DMS79 (cell line): Measurements from ENCODE around the gene UBA52.
"Not testable (repeated sequence)": the region's sequence is repeated elsewhere in the genome, so short reads cannot be mapped to it uniquely, and the experiment has no call there.

Source experiments
- DNase-seq: peaks from one replicate; lab custom pipeline; 2025; lab: John Stamatoyannopoulos, UW

Gene UBA52

DNA sequence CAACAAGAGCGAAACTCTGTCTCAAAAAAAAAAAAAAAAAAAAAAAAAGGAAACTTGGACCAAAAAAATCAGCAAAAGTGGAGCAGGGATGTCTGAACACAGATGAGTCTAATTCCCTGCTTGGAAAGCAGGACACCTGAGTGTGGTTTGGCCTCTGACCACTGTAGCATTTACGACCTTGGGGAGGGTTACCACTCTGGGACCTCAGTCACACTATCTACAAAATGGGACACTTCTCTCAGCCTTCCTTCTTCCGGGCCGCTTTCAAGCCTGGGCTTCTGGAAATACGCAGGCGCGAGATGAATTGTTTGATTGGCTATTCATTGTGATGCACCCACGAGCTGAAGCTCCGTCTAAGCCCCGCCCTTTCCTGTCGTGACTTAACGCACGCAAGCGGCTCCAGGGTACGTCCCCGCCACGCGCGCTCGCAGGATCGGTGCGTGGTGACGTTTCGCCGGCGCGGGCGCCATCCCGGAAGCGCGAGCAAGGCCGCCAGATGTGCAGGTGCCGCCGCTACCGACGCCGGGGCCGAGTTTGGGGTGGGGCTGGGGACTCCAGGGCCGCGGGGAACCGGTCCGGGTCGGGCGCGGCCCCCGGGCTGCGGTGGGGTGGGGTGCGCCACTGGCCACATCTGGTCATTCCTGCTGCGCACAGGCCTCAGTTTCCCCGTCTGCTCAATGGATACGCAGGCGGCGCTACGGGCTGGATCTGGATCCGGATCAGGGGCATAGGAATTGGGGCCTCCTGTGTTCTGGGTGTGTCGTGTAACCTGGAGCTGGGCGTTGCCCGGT, 14.1 kb upstream of the UBA52 start, which contains the start of gene KXD1:
Gene KXD1, plus strand, starts transcription at position 460 of the 791 bp plus-strand sequence. CDS start 4,187 bp downstream, outside the sequence.
- DNase-seq = peak; percentile 94

DNA sequence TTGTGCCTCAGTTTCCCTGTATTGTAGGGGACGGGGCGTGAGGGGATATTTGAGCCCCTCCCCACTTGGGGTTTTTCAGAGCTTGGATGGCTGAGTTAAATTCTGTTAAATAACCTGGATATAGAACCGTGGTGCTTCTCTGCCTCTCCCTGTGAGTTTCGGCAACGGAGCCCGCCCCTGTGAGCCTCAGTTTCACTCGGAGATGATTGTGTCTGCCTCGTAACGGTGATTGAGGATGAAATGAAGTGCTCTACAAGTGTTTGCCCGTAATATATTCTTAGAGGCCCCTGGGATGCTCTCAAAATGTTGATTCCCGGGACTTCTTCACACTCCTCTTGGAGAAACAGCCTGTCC, 13.5 kb upstream of the UBA52 start:
- no peak for DNase-seq

DNA sequence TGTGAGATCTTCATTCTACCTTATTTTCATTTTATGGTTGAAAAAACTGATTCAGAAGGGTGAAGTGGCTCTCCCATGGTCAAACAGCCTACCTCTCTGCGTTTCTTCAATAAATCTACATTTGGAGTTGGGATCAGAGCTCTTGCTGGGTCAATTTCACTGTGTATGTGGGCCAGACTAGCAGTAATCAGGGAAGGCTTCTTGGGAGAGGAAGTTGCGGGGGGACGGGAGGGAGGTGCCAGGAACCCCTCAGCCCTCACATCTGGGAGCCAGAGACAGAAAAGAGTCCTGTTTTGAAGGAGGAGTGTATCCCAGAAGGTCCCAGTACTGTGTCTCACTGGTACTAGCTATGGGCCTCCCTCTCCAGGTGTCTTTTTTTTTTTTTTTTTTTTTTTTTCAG, 13.1 kb upstream of the UBA52 start:
- DNase-seq = no peak

DNA sequence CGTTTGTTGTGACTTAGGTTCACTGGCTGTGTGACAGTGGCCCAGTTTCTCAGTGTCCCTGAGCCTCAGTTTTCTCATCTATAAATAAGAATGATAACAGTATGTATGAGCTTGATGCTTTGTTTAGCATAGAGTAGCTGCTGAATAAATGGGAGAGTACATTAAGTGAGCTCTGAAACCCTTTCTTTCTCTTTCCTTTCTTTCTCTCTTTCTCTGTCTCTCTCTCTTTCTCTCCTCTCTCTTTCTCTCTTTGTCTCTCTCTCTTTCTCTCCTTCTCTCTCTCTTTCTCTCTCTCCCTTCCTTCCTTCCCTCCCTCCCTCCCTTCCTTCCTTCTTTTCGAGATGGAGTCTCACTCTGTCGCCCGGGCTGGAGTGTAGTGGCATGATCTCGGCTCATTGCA, 12.0 kb upstream of the UBA52 start:
- DNase-seq = no peak

DNA sequence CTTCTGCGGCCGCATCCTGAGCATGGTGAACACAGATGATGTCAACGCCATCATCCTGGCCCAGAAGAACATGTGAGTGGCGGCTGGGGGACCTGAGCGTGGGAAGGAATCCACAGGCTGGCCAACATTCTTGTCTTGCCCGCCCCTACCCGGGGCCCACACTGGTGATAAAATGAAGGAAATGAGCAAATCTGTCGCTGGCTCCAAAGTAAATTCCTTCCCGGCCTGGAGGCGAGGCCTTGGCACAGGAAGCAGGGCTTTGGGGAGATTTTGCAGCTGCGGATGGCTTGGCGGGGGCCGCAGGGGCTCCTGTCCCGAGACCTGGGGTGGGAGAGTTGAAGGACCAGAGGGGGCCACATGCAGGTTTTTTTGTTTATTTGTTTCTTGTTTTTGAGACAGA, 9.6 kb upstream of the UBA52 start:
- DNase-seq = no peak

DNA sequence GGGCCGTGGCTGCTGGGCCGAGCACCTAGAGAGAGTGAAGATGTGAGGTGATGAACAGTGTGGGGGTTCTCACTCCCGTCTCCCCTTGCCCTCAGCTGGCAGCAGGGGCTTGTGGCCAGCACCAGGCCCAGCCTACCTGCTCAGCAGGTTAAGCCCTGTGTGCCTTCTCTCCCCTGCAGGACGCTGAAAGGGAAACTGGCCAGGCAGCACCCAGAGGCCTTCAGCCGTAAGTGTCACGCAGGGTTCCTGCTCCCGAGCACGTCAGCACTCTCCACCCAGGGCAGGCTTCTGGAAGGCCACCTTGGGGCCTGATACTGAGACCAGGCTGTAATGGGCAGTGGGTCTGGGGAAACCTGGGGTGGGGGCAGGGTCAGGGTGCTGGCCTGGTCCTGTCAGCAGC, 4.7 kb upstream of the UBA52 start:
- no peak for DNase-seq

DNA sequence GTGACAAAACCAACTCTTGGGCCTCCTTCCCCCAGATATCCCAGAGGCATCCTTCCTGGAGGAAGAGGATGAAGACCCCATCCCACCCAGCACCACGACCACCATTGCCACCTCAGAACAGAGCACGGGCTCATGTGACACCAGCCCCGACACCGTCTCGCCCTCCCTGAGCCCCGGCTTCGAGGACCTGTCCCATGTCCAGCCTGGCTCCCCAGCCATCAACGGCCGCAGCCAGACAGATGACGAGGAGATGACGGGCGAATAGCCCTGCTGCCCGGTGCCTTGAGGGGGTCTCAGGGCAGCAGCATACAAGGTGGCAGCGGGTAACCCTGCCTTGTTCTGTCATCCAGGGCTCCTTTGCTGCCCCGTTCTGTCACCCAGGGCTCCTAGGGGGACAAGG, 3.3 kb upstream of the UBA52 start:
- no peak for DNase-seq

DNA sequence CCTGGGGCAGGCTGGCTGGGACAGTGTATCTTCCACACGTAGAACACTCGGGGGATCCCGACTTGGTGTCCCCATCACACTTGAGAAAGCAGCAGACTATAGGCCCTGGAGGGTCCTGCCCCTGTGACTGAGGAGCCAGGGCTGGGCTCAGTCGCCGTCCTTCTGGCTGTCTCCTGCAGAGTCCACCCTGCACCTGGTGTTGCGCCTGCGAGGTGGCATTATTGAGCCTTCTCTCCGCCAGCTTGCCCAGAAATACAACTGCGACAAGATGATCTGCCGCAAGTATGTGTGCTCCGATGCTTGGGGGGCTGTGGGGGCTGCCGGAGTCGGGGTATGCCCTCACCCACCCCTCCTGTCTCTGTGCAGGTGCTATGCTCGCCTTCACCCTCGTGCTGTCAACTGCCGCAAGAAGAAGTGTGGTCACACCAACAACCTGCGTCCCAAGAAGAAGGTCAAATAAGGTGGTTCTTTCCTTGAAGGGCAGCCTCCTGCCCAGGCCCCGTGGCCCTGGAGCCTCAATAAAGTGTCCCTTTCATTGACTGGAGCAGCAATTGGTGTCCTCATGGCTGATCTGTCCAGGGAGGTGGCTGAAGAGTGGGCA, 3.1 kb downstream of the UBA52 start:
- DNase-seq = no peak

DNA sequence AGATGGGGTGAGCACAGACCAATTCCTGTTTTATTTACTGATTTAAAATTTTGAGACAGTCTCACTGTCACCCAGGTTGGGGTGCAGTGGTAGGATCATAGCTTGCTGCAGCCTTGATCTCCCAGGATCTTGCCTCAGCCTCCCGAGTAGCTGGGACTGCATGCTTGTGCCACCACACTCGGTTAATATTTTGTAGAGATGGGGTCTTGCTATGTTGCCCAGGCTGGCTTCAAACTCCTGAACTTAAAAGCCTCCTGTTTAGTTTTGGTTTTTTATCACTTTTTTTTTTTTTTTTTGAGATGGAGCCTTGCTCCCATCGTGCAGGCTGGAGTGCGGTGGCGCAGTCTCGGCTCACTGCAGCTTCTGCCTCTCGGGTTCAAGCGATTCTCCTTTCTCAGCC, 4.7 kb downstream of the UBA52 start:
- no peak for DNase-seq

DNA sequence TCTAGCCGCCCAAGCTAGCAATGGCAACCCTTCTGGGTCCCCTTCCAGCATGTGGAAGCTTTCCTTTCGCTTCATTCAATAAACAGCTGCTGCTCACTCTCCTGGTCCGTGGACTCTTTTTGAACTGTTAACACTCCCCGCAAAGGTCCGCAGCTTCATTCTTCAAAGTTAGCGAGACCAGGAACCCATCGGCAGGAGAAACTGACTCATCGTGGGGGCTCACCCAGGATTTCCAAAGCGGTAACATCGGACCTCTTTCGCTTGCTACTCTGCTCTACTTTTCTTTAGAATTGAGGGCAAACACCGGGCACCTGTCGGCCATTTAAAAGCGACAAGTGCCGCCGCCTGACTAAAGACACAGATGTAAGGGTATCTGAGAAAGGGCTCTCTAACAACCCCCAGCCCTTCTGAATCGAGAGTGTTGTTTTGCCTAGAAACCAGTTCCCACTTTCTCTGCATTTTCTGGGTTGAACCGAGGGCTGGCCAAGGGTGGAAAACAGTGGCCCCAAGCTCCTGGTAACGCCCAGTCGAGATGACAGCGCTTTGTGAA, 5.8 kb downstream of the UBA52 start:
- DNase-seq = no peak

DNA sequence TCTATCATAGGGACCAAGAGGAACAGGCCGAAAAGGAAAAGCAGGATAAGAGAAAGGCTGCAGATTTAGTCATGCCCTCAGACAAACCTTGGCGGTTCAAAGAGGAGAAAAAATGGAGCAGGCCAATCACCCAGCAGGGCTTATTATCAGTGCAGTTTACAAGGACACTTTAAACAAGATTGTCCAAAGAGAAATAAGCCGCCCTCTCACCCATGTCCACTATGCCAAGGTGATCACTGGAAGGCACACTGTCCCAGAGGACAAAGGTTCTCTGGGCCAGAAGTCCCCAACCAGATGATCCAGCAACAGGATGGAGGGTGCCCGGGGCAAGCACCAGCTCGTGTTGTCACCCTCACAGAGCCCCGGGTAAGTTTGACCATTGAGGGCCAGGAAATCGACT, 8.7 kb downstream of the UBA52 start:
- DNase-seq = no peak

DNA sequence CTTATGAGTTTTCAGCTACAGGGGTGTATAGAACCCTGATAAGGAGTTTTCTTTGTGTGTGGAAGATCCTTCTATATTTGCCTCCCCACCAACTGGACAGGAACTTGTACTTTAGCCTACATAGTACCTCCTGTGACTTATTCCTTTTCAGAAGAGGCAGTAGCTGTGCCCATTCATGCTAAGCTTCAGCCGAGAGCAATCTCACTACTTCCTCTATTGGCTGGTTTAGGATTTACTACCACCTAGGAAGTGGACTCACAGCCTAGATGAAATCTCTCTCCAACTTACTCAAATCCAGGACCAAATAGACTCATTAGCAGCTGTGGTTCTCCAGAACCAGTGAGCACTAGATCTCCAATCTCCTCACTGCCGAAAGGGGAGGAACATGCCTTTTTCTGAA, 14.6 kb downstream of the UBA52 start:
- DNase-seq = no peak

DNA sequence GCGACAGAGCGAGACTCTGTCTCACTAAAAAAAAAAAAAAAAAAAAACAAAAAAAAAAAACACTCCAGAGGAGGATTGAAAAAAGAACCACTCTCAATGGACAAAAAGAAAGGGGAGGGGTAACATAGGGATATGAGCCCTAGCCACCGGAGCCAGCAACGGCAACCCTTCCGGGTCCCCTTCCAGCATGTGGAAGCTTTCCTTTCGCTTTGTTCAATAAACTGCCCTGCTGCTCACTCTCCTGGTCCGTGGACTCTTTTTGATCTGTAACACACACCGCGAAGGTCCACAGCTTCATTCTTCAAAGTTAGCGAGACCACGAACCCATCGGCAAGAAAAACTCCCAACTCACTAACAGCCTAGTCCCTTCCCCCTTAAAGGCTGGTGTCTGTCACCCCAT, 15.9 kb downstream of the UBA52 start:
- no peak for DNase-seq

DNA sequence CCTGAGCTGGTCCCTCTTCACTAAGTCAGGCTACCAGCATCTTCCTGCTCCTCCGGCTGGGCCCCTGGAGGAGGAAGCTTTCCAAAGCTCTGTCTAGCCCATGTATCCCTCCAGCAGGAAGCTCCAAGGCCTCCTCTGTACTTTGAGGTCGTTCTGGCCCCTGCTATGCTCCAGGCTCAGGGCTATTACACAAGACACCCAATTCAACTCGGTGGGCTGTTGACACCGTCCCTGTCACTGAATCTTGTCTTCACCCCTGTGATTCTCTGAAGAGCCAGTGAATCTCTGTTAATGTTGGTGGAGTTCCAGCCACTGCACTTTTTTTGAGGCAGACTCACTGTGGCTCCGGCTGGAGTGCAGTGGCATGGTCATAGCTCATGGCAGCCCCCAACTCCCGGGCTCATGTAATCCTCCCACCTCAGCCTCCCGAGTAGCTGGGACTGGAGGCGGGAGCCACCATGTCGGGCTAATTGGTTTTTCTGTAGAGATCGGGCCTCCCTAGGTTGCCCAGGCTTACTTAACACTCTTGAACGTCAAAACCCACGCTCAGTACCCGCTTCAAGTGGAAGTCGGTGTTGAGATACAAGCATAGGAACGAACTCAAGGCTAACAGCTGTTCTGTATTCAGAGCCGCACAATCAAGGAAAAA, 16.4 kb downstream of the UBA52 start:
- DNase-seq = no peak

DNA sequence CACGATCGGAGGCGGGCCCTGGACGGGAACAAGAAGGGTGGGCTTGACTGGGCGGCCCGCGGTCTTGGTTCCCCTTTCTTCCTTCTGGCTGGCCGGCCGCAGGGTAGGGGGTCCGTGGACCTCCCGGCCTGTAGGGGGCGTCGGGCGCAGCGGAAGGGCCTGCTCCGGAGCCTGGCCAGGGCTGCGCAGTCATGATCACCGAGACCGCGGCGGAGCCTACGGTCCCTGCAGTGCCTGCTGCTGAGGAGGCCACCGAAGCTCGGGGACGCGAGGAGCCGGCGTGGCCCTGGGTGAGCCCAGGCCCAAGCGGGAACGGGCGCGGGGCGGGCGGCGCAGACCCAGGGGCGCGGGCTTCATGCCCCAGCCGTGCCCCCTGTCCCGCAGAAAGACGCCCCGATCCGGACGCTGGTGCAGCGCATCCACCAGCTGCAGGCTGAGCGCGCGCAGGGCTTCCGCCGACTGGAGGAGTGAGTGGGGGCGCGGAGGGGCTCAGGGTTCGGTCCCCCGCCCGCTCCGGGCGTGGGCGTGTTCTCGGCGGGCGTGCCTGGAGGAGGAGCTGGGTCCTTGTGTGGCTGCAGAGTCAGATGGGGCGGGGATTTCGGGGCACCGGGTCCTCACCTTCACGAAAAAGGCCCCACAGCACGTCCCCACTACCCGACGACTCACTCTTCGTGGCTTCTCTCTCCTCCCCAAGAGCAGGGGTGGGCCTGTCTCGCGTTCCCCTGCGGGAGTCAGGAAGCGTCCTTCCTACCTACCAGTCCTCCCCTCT, 17.1 kb downstream of the UBA52 start, which contains the start of gene REX1BD:
Gene REX1BD, plus strand, starts transcription at position 188 of the 769 bp plus-strand sequence. Its CDS starts 4 bp downstream, at position 192.
- peak; percentile 58 for DNase-seq

DNA sequence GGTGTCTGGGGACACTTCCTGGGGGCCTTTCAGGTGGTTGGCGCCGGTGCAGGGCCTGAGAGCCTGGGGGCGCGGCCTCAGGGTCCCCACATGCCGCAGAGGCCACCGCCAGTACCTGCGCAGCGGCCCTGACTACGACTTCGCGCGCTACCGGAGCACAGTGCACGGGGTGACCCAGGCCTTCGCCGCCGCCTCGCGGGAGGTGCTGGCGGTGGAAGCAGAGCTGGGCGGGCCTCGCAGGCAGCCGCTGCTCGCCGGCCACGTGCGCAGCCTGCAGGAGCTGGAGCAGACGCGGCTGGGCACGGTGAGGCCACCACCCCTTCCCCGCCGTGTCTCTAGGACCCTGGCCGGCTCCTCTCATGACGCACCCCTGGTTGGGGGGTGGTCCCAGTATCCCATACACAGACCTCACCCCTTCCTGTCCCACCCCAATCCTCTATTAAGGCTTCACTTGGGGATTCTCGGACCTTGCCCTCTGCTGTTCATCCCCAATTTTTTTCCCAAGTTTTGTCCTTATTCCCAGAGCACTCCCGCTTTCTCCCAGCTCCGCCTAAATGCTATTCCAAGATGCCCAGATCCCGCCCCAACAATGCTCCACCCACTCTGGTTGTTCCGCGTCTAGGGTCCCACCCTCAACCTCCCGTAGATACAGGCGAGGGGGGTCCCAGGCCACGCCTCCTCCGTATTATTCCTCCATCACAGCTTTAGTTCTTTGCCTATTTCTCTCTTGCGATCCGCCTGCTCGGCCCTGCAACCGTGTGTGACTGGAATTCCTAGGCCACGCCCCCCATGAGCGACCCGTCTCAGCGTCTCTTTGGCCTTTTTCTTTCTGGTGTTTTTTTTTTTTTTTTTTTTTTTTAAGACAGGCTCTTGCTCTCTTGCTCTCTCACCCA, 18.0 kb downstream of the UBA52 start:
- DNase-seq = peak; percentile 79

DNA sequence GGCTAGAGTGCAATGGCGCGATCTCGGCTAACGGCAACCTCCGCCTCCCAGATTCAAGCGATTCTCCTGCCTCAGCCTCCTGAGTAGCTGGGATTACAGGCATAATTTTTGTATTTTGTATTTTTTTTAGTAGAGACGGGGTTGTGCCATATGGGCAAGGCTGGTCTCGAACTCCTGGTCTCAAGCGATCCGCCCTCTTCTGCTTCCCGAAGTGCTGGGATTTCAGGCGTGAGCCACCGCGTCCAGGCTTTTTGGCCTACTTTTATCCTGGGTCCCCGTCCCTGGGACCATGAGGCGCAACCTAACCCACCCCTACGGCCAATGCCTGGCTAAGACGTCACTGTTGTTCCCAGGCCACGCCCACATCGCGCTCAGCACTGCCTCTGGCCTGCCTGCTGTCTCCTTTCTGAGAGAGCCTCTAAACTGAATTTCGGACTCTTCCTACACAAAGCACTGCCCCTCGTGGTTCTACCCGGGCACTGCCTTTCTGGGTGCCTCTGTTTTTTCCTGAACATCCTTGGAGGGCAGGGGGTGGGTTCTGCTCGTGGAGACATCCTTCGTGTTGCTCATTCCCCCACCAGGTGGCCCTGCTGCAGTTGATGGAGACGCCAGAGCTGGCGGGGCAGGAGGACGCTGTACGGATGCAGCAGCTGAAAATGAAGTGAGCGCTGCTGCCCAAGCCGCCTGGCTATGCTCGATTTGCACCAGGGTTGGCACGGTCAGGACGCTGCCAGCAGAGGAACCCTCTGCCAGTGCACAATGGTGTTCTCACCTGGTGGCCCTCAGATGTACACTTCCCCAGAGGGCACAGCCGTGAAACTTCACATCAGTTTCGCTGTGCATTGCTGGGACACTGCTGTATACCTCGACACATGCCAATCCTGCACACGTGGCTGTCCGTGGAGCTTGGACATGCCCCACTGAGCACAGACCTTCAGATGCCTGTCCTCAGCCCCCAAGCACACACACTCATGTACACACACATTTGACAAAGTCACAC, 18.9 kb downstream of the UBA52 start:
- DNase-seq = peak; percentile 96

DNA sequence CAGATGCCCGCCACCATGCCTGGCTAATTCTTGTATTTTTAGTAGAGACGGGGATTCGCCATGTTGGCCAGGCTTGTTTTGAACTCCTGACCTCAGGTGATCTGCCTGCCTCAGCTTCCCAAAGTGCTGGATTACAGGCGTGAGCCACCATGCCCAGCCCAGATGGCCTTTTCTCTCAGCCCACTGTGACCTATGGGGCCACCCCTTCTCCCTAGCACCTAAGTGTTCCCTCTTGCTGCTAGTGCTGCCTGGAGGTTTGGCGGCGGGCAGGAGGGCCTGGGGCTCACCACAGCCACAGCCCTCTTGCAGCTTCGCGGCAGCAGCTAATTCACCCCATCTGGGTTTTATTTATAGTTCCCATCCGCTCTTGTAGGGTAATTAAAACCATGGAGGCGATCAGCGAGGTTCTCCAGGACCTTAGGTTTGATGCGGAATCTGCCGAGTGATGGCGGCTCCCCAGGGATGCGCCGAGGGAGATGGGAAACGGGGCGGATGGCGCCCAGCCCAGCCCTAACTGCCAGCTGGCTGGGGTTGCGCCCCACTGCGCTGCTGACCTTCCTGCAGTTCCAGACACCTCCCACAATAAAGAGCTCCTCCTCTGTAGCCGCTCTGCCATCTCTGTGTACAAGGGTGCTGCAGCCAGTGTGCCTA, 20.2 kb downstream of the UBA52 start:
- no peak for DNase-seq

DNA sequence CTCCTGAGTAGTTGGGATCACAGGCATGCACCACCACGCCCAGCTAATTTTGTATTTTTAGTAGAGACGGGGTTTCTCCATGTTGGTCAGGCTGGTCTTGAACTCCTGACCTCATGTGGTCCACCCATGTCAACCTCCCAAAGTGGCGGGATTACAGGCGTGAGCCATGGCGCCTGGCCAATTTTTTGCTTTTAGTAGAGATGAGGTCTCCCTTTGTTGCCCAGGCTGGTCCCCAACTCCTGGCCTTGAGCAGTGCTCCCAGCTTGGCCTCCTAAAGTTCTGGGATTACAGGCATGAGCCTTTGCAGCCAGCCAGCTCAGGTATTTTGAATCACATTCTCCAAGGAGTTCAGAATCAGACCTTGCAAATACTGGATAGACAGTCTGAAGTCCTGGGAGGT, 21.1 kb downstream of the UBA52 start:
- not testable (repeated sequence) for DNase-seq
